Mesothelial cell of epicardium (in vitro differentiated cells): ENCODE data around the gene RASGRP4. TPM values are rescaled to one million over a fixed set of nuclear protein-coding genes. Genes with fewer than 3 reads are reported as not detected.
"Not testable (repeated sequence)": the region's sequence is repeated elsewhere in the genome, so short reads cannot be mapped to it uniquely, and the experiment has no call there.

Source experiments
- DNase-seq, 2 experiments: peaks; one replicate each; pipeline ENCODE4 v3.0.0; 2021; ENCODE audit warnings: low spot score in 2 of 2; ENCODE audit not compliant: unreplicated experiment in 2 of 2
- H3K27ac Mint-ChIP-seq: 2 replicates; pipeline ENCODE4 v1.8.0; 2021; ENCODE audit warnings: mixed read lengths
- H3K27me3 Mint-ChIP-seq: 2 replicates; pipeline ENCODE4 v1.8.0; 2021; ENCODE audit warnings: low read depth, mixed read lengths
- H3K36me3 Mint-ChIP-seq: 2 replicates; pipeline ENCODE4 v1.8.0; 2021; ENCODE audit warnings: mixed read lengths
- H3K4me1 Mint-ChIP-seq: 2 replicates; pipeline ENCODE4 v1.8.0; 2021; ENCODE audit warnings: mixed read lengths
- H3K4me3 Mint-ChIP-seq: 2 replicates; pipeline ENCODE4 v1.8.0; 2021; ENCODE audit warnings: mild to moderate bottlenecking, moderate library complexity, mixed read lengths
- H3K9me3 Mint-ChIP-seq: 2 replicates; pipeline ENCODE4 v1.8.0; 2021; ENCODE audit warnings: mixed read lengths
- CTCF ChIP-seq: fragments of 200-600 bp; sonication (generic); IDR thresholded peaks from one replicate; pipeline ENCODE4 v1.5.0; 2021; ENCODE audit warnings: antibody characterized with exemption; ENCODE audit not compliant: unreplicated experiment
- total RNA-seq: library from RNA; stranded (reverse); gene quantifications from 3 replicates; pipeline ENCODE4 v1.2.1, GENCODE V29; 2021

The RASGRP4 gene
- 1.1 to 1.7 TPM (median 1.2 TPM) in 3 replicates for total RNA-seq

GRCh38 chr19:38425810-38426466 lies at the start of gene RASGRP4:
RASGRP4 (minus strand) TSS chr19:38426219; CDS start chr19:38426091, 128 bp downstream.
- Mint-ChIP-seq H3K4me1 (peaks cover 6% of the 10 kb centered on the region), H3K4me3 (peak within 1 kb of the TSS; percentile 53), H3K36me3 (no peaks in the 10 kb centered on the region), H3K9me3 (no peaks in the 10 kb centered on the region), H3K27ac (no peak within 1 kb of the TSS), H3K27me3 (peaks cover 17% of the 10 kb centered on the region)
- DNase-seq = no peak
- no peak for TF ChIP-seq CTCF

- TF ChIP-seq CTCF = no peak
- Mint-ChIP-seq H3K36me3 (no peaks in the 10 kb centered on the region), H3K27ac (no peak overlapping the region), H3K9me3 (no peaks in the 10 kb centered on the region), H3K27me3 (peaks cover 12% of the 10 kb centered on the region), H3K4me1 (no peaks in the 10 kb centered on the region), H3K4me3 (no peak overlapping the region)
- DNase-seq = no peak
These were observed 49.2 kb upstream of the RASGRP4 start for GRCh38 chr19:38475176-38475575.

DNA sequence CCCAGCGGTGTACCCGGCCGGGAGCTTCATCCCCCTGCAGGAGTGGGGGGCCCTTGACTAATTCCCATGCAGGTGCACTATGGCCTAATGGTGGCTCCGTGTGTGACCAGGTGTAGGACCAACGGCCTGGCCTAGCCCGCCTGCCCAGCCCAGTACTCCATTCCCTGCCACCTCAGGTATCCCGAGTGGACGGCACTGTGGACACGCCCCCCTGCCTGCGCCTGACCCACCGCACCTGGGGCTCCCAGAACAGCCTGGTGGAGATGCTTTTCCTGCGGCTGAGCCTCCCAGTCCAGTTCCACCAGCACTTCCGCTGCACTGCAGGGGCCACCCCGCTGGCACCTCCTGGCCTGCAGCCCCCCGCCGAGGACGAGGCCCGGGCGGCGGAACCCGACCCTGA lies 47.2 kb upstream of the RASGRP4 start:
- no peak for TF ChIP-seq CTCF
- Mint-ChIP-seq H3K4me3 (no peak overlapping the region), H3K9me3 (no peaks in the 10 kb centered on the region), H3K4me1 (no peaks in the 10 kb centered on the region), H3K27me3 (peaks cover 12% of the 10 kb centered on the region), H3K27ac (no peak overlapping the region), H3K36me3 (no peaks in the 10 kb centered on the region)
- no peak for DNase-seq

GRCh38 chr19:38472725-38473124 lies 46.7 kb upstream of the RASGRP4 start:
- H3K27me3 Mint-ChIP-seq = peaks cover 12% of the 10 kb centered on the region
- not testable (repeated sequence) for H3K9me3 Mint-ChIP-seq, H3K36me3 Mint-ChIP-seq, H3K4me1 Mint-ChIP-seq, DNase-seq, H3K4me3 Mint-ChIP-seq, H3K27ac Mint-ChIP-seq

DNA sequence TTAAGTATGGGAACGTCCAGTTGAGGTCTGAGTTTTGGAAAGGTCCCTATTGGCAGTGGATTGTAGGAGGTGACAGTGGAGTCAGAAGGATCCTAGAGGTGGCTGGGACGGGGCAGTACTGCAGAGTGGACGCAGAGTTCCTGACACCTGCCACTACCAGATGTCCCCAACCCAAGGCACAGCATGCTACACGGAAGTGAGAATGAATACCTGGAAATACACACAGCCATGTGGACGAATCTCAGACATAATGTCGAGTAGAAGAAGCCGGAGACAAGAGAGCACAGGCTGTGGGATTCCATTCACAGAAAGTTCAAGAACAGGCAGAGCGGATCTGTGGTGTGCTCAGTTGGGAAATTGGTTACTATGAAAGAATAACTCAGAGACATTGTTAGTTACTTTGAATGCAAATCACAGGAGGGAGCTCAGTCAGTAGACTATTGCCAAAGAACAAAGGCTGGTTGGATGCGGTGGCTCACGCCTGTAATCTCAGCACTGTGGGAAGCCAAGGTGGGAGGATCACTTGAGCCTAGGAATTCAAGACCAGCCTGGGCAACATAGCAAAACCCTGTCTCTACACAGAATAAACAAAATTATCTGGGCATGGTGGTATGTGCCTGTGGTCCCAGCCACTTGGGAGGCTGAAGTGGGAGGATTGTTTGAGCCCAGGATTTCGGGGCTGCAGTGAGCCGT lies 44.9 kb upstream of the RASGRP4 start:
- H3K9me3 Mint-ChIP-seq = no peaks in the 10 kb centered on the region
- no peak for TF ChIP-seq CTCF
- no peak overlapping the region for H3K27ac Mint-ChIP-seq
- H3K27me3 Mint-ChIP-seq = peaks cover 10% of the 10 kb centered on the region
- DNase-seq = no peak
- no peak overlapping the region for H3K4me3 Mint-ChIP-seq
- no peaks in the 10 kb centered on the region for H3K4me1 Mint-ChIP-seq
- no peaks in the 10 kb centered on the region for H3K36me3 Mint-ChIP-seq

DNA sequence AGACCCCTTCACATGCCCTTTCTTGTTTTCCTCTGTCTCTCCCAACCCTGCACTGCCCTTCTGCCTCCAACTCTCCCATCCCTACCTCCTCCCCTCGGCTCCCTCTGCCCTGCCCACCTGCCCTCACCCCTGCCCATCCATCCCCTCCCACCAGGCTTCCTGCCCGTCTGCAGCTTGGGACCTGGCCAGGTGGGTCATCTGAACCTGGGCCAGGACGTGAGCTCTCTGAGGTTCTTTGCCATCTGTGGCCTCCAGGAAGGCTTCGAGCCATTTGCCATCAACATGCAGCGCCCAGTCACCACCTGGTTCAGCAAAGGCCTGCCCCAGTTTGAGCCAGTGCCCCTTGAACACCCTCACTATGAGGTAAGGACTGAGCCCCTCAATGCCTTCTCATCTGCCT lies 43.1 kb upstream of the RASGRP4 start:
- Mint-ChIP-seq H3K27ac (no peak overlapping the region), H3K4me1 (no peaks in the 10 kb centered on the region), H3K4me3 (no peak overlapping the region), H3K9me3 (no peaks in the 10 kb centered on the region), H3K27me3 (peaks cover 10% of the 10 kb centered on the region), H3K36me3 (no peaks in the 10 kb centered on the region)
- no peak for DNase-seq
- TF ChIP-seq CTCF = no peak
